GM23338 (cell line): Measurements from ENCODE around the gene PIH1D2. TPM values are rescaled to one million over a fixed set of nuclear protein-coding genes. Genes with fewer than 3 reads are reported as not detected.

ENCODE experiments used
- ATAC-seq: fragments of 200-7000 bp; cut with Tn5 transposase; 3 replicates; pipeline ENCODE4 v1.9.1; 2020
- DNase-seq: peaks from one replicate; pipeline ENCODE4 v3.0.0-alpha.2; 2015; ENCODE audit warnings: low spot score
- H2AFZ ChIP-seq: fragments of 200-600 bp; sonication (generic); 2 replicates; pipeline ENCODE4 v1.8.0; 2016; ENCODE audit warnings: antibody characterized with exemption, mild to moderate bottlenecking, moderate library complexity
- H3F3A ChIP-seq: fragments of 200-600 bp; sonication (generic); replicated peaks from 2 replicates; pipeline ENCODE4 v1.8.0; 2017; ENCODE audit warnings: antibody characterized with exemption, mixed run types, low read depth
- H3K27ac ChIP-seq: fragments of 200-600 bp; sonication (generic); 2 replicates; pipeline ENCODE4 v1.6.1; 2016; ENCODE audit warnings: low read depth
- H3K27me3 ChIP-seq: fragments of 200-600 bp; sonication (generic); 2 replicates; pipeline ENCODE4 v1.8.0; 2016; ENCODE audit warnings: mild to moderate bottlenecking, mixed run types, moderate library complexity; ENCODE audit not compliant: insufficient read depth
- H3K36me3 ChIP-seq: fragments of 200-600 bp; sonication (generic); 2 replicates; pipeline ENCODE4 v1.8.0; 2016; ENCODE audit warnings: mild to moderate bottlenecking; ENCODE audit not compliant: insufficient read depth
- H3K4me1 ChIP-seq: fragments of 200-600 bp; sonication (generic); 2 replicates; pipeline ENCODE4 v1.8.0; 2016; ENCODE audit warnings: mild to moderate bottlenecking, moderate library complexity; ENCODE audit not compliant: insufficient read depth
- H3K4me2 ChIP-seq: fragments of 200-600 bp; sonication (generic); 2 replicates; pipeline ENCODE4 v1.7.1; 2017; ENCODE audit warnings: mixed run types
- H3K4me3 ChIP-seq: fragments of 200-600 bp; sonication (generic); 2 replicates; pipeline ENCODE4 v1.6.1; 2016; ENCODE audit warnings: mixed run types
- H3K79me2 ChIP-seq: fragments of 200-600 bp; sonication (generic); replicated peaks from 2 replicates; pipeline ENCODE4 v1.8.0; 2017; ENCODE audit warnings: mild to moderate bottlenecking; ENCODE audit not compliant: insufficient read depth
- H3K9me2 ChIP-seq: fragments of 200-600 bp; sonication (generic); 2 replicates; pipeline ENCODE4 v1.8.0; 2017; ENCODE audit not compliant: insufficient read depth
- H4K20me1 ChIP-seq: fragments of 200-600 bp; sonication (generic); replicated peaks from 2 replicates; pipeline ENCODE4 v1.8.0; 2017; ENCODE audit warnings: mild to moderate bottlenecking; ENCODE audit not compliant: insufficient read depth
- H3K27ac Mint-ChIP-seq: 2 replicates; pipeline ENCODE4 v1.8.0; 2020; ENCODE audit warnings: inconsistent platforms, mild to moderate bottlenecking, moderate library complexity, mixed read lengths
- H3K27me3 Mint-ChIP-seq: 3 replicates; pipeline ENCODE4 v1.8.0; 2022; ENCODE audit warnings: low read depth, mild to moderate bottlenecking, moderate library complexity, mixed read lengths, inconsistent platforms; ENCODE audit not compliant: insufficient read depth, poor library complexity
- H3K36me3 Mint-ChIP-seq: 3 replicates; pipeline ENCODE4 v1.8.0; 2021; ENCODE audit warnings: low read depth, mild to moderate bottlenecking, inconsistent platforms, moderate library complexity, mixed read lengths
- H3K4me1 Mint-ChIP-seq: 3 replicates; pipeline ENCODE4 v1.8.0; 2020; ENCODE audit warnings: mild to moderate bottlenecking, inconsistent platforms, mixed read lengths
- H3K4me3 Mint-ChIP-seq: 3 replicates; pipeline ENCODE4 v1.8.0; 2021; ENCODE audit warnings: moderate library complexity, mild to moderate bottlenecking, inconsistent platforms, mixed read lengths
- H3K9me3 Mint-ChIP-seq: 3 replicates; pipeline ENCODE4 v1.8.0; 2020; ENCODE audit warnings: moderate library complexity, mild to moderate bottlenecking, inconsistent platforms, mixed read lengths
- NANOG ChIP-seq: IDR thresholded peaks from 2 replicates; pipeline ENCODE4 v1.6.1; 2016; ENCODE audit warnings: antibody characterized with exemption, borderline replicate concordance
- STAT1 ChIP-seq: IDR thresholded peaks from one replicate; pipeline ENCODE4 v1.6.1; 2016; ENCODE audit warnings: antibody characterized with exemption; ENCODE audit not compliant: unreplicated experiment
- ZNF331 ChIP-seq: fragments of 250-450 bp; sonication (Bioruptor Pico); IDR thresholded peaks from 2 replicates; pipeline ENCODE4 v1.5.0; 2020; ENCODE audit warnings: low read depth, mild to moderate bottlenecking, moderate library complexity
- ZNF462 ChIP-seq: fragments of 250-450 bp; sonication (Bioruptor Pico); IDR thresholded peaks from 2 replicates; pipeline ENCODE4 v1.5.0; 2020; ENCODE audit warnings: mild to moderate bottlenecking, moderate library complexity
- polyA plus RNA-seq: library from polyadenylated mRNA; unstranded; fragments of >200 nt; fragmentation: Nextera tagmentation; extraction: Ambion mirVana; gene quantifications from 2 replicates; pipeline ENCODE4 v1.2.1, GENCODE V29; 2016
- small RNA-seq: library from RNA; depleted of rRNA; stranded (forward); fragments of <200 nt; gene quantifications from one replicate; pipeline ENCODE3, GENCODE V24; 2014; ENCODE audit warnings: low replicate concordance
- total RNA-seq: library from RNA; depleted of rRNA; stranded (reverse); fragments of >200 nt; shearing (Covaris generic); gene quantifications from 2 replicates; pipeline ENCODE4 v1.2.3, GENCODE V29; 2014; rRNA removed

Gene PIH1D2
- total and polyA plus RNA-seq, 2 experiments from 2014 or later: 0.80 to 0.89 TPM

- Mint-ChIP-seq H3K36me3 (no peaks in the 10 kb centered on the region), H3K9me3 (no peaks in the 10 kb centered on the region), H3K27me3 (no peaks in the 10 kb centered on the region), H3K4me1 (peaks cover 5% of the 10 kb centered on the region; the same call in 2 of the 3 replicates), H3K4me3 (no peak overlapping the region), H3K27ac (no peak overlapping the region)
- DNase-seq (no peak), ATAC-seq (no peak)
- H3K4me1 ChIP-seq: peaks cover 5% of the 10 kb centered on the region; the same call in 1 of the 2 replicates
- TF ChIP-seq ZNF331 (CRISPR knock-in tag) (no peak), NANOG (no peak), STAT1 (no peak), ZNF462 (CRISPR knock-in tag) (no peak)
- no peaks in the 10 kb centered on the region for H4K20me1 ChIP-seq
- H3F3A ChIP-seq: no peaks in the 10 kb centered on the region
- no peak overlapping the region for H3K4me2 ChIP-seq
- no peak overlapping the region for H2AFZ ChIP-seq
- H3K79me2 ChIP-seq: no peaks in the 10 kb centered on the region
- no peak overlapping the region for H3K27ac ChIP-seq
- no peaks in the 10 kb centered on the region for H3K27me3 ChIP-seq
- no peak overlapping the region for H3K4me3 ChIP-seq
- H3K36me3 ChIP-seq: no peaks in the 10 kb centered on the region
- H3K9me2 ChIP-seq: no peaks in the 10 kb centered on the region
These were observed 54.8 kb downstream of the PIH1D2 start for GRCh38 chr11:112019066-112019465.

Small RNA genes lying within 50 kb of the gene (small RNA-seq; reads per million reads assigned to genes)
- gene AP000907.3: not detected
- not detected for gene RNU6-893P

Other genes with a start within 250 kb of the PIH1D2 start
- 20.2 and 31.1 TPM in 2 replicates for gene ALG9, start 202.4 kb downstream of the PIH1D2 start, total RNA-seq
- 24.8 and 25.4 TPM in 2 replicates for gene ALG9, start 202.4 kb downstream of the PIH1D2 start, polyA plus RNA-seq
- 2.4 and 3.0 TPM in 2 replicates for gene FDXACB1, start 194.9 kb downstream of the PIH1D2 start, total RNA-seq
- gene FDXACB1, start 194.9 kb downstream of the PIH1D2 start, polyA plus RNA-seq: 1.6 TPM in 2 replicates
- gene CFAP68, start 194.5 kb downstream of the PIH1D2 start, total RNA-seq: 9.9 and 15.8 TPM in 2 replicates
- 52.8 and 55.8 TPM in 2 replicates for gene CFAP68, start 194.5 kb downstream of the PIH1D2 start, polyA plus RNA-seq
- 6.1 and 6.8 TPM in 2 replicates for gene CRYAB, start 162.2 kb downstream of the PIH1D2 start, total RNA-seq
- 8.4 and 9.6 TPM in 2 replicates for gene CRYAB, start 162.2 kb downstream of the PIH1D2 start, polyA plus RNA-seq
- gene HSPB2, start 161.3 kb downstream of the PIH1D2 start, total RNA-seq: 1.0 and 3.5 TPM in 2 replicates
- 2.2 and 2.6 TPM in 2 replicates for gene HSPB2, start 161.3 kb downstream of the PIH1D2 start, polyA plus RNA-seq
- 1.0 TPM in 1 of 2 replicates, not detected in the other for gene C11orf52, start 155.1 kb downstream of the PIH1D2 start, total RNA-seq
- gene C11orf52, start 155.1 kb downstream of the PIH1D2 start, polyA plus RNA-seq: 4.1 and 4.7 TPM in 2 replicates
- gene DIXDC1, start 136.7 kb downstream of the PIH1D2 start, total RNA-seq: 17.2 and 18.1 TPM in 2 replicates
- 9.4 and 9.6 TPM in 2 replicates for gene DIXDC1, start 136.7 kb downstream of the PIH1D2 start, polyA plus RNA-seq
- gene DLAT, start 48.6 kb downstream of the PIH1D2 start, total RNA-seq: 58.4 and 66.5 TPM in 2 replicates
- gene DLAT, start 48.6 kb downstream of the PIH1D2 start, polyA plus RNA-seq: 25.2 and 31.8 TPM in 2 replicates
- gene NKAPD1, start 282 bp upstream of the PIH1D2 start, total RNA-seq: 14.6 and 18.5 TPM in 2 replicates
- 36.3 and 40.6 TPM in 2 replicates for gene NKAPD1, start 282 bp upstream of the PIH1D2 start, polyA plus RNA-seq
- 52.4 and 53.9 TPM in 2 replicates for gene TIMM8B, start 12.7 kb upstream of the PIH1D2 start, total RNA-seq
- gene TIMM8B, start 12.7 kb upstream of the PIH1D2 start, polyA plus RNA-seq: 251 and 281 TPM in 2 replicates
- 127 and 157 TPM in 2 replicates for gene SDHD, start 12.9 kb upstream of the PIH1D2 start, total RNA-seq
- gene SDHD, start 12.9 kb upstream of the PIH1D2 start, polyA plus RNA-seq: 149 and 163 TPM in 2 replicates
- 0.28 and 3.5 TPM in 2 replicates for gene IL18, start 90.1 kb upstream of the PIH1D2 start, total RNA-seq
- gene IL18, start 90.1 kb upstream of the PIH1D2 start, polyA plus RNA-seq: 1.7 and 1.8 TPM in 2 replicates
- 0.35 TPM in 1 of 2 replicates, not detected in the other for gene TEX12, start 93.4 kb upstream of the PIH1D2 start, total RNA-seq
- 1.1 TPM in 1 of 2 replicates, not detected in the other for gene TEX12, start 93.4 kb upstream of the PIH1D2 start, polyA plus RNA-seq
- gene BCO2, start 101.5 kb upstream of the PIH1D2 start, total RNA-seq: 0.63 and 1.4 TPM in 2 replicates
- 0.59 and 1.1 TPM in 2 replicates for gene BCO2, start 101.5 kb upstream of the PIH1D2 start, polyA plus RNA-seq
- 19.9 and 29.1 TPM in 2 replicates for gene PTS, start 152.4 kb upstream of the PIH1D2 start, total RNA-seq
- 85.5 and 103 TPM in 2 replicates for gene PTS, start 152.4 kb upstream of the PIH1D2 start, polyA plus RNA-seq
- not detected in 2 replicates for gene PLET1, start 186.8 kb upstream of the PIH1D2 start, total RNA-seq
- gene PLET1, start 186.8 kb upstream of the PIH1D2 start, polyA plus RNA-seq: not detected in 2 replicates